Immature natural killer cell (primary cell): ENCODE data around the gene ARHGEF12. TPM values are rescaled to one million over a fixed set of nuclear protein-coding genes. Genes with fewer than 3 reads are reported as not detected.

ENCODE experiments used
- DNase-seq, 3 donors: peaks; one replicate each; pipeline ENCODE4 v3.0.0; 2022; ENCODE audit warnings: mixed read lengths in 1 of 3
- H3K27ac Mint-ChIP-seq, 6 donors: one replicate each; pipeline ENCODE4 v1.8.0; 2020; ENCODE audit warnings: mixed read lengths in 6 of 6, mild to moderate bottlenecking in 5 of 6, inconsistent platforms in 4 of 6, moderate library complexity in 3 of 6
- H3K27me3 Mint-ChIP-seq, 3 donors: one replicate each; pipeline ENCODE4 v1.8.0; 2020 to 2021; ENCODE audit warnings: low read depth in 3 of 3, mild to moderate bottlenecking in 3 of 3, mixed read lengths in 3 of 3, moderate library complexity in 3 of 3, inconsistent platforms in 1 of 3
- H3K36me3 Mint-ChIP-seq, 3 donors: one replicate each; pipeline ENCODE4 v1.8.0; 2020; ENCODE audit warnings: mixed read lengths in 3 of 3, inconsistent platforms in 2 of 3, mild to moderate bottlenecking in 2 of 3
- H3K4me1 Mint-ChIP-seq, 2 donors: one replicate each; pipeline ENCODE4 v1.8.0; 2020; ENCODE audit warnings: inconsistent platforms in 2 of 2, mild to moderate bottlenecking in 2 of 2, mixed read lengths in 2 of 2, moderate library complexity in 1 of 2
- H3K4me3 Mint-ChIP-seq, 5 donors: one replicate each; pipeline ENCODE4 v1.8.0; 2020; ENCODE audit warnings: mild to moderate bottlenecking in 5 of 5, mixed read lengths in 5 of 5, inconsistent platforms in 3 of 5, moderate library complexity in 3 of 5
- H3K9me3 Mint-ChIP-seq, 6 donors: one replicate each; pipeline ENCODE4 v1.8.0; 2020; ENCODE audit warnings: mild to moderate bottlenecking in 6 of 6, mixed read lengths in 6 of 6, inconsistent platforms in 4 of 6, moderate library complexity in 3 of 6
- polyA plus RNA-seq, 3 donors: library from polyadenylated mRNA; unstranded; fragments of 300-500 nt; fragmentation: Illumina TruSeq; gene quantifications; one replicate each; pipeline ENCODE4 v1.2.3, GENCODE V29; 2021

The ARHGEF12 gene
- polyA plus RNA-seq, 3 donors from 2014 or later: 1.1 to 12.2 (median 6.7) TPM

- no peaks in the 10 kb centered on the region for H3K36me3 Mint-ChIP-seq
- peaks cover 0 to 17% (median 0%) of the 10 kb centered on the region in 3 donors for H3K27me3 Mint-ChIP-seq
- DNase-seq: no peak
- H3K27ac Mint-ChIP-seq: no peak overlapping the region
- H3K4me1 Mint-ChIP-seq: peaks cover 0 to 5% of the 10 kb centered on the region in 2 donors
- H3K4me3 Mint-ChIP-seq: no peak overlapping the region
- H3K9me3 Mint-ChIP-seq: no peaks in the 10 kb centered on the region
Observed at GRCh38 chr11:120520091-120520822, 184.0 kb downstream of the ARHGEF12 start.

- no peak for DNase-seq
- H3K4me1 Mint-ChIP-seq: peaks cover 0 to 4% of the 10 kb centered on the region in 2 donors
Observed at GRCh38 chr11:120521176-120521575, 185.0 kb downstream of the ARHGEF12 start.

GRCh38 chr11:120522021-120522420 is 185.8 kb downstream of the ARHGEF12 start:
- Mint-ChIP-seq H3K27ac (no peak overlapping the region), H3K4me1 (no peaks in the 10 kb centered on the region), H3K36me3 (no peaks in the 10 kb centered on the region), H3K27me3 (peaks cover 0 to 7% (median 0%) of the 10 kb centered on the region in 3 donors), H3K4me3 (no peak overlapping the region), H3K9me3 (no peaks in the 10 kb centered on the region)
- no peak for DNase-seq

More at GRCh38 chr11:120521176-120521575, 185.0 kb downstream of the ARHGEF12 start:
- Mint-ChIP-seq H3K27ac (no peak overlapping the region), H3K9me3 (no peaks in the 10 kb centered on the region), H3K4me3 (no peak overlapping the region), H3K27me3 (peaks cover 0 to 11% (median 0%) of the 10 kb centered on the region in 3 donors), H3K36me3 (no peaks in the 10 kb centered on the region)

GRCh38 chr11:120522736-120523135 is 186.5 kb downstream of the ARHGEF12 start:
- peak overlapping the region in 1 of 6 donors; percentile 45 for H3K27ac Mint-ChIP-seq
- H3K9me3 Mint-ChIP-seq: no peaks in the 10 kb centered on the region
- H3K4me3 Mint-ChIP-seq: no peak overlapping the region
- no peaks in the 10 kb centered on the region for H3K36me3 Mint-ChIP-seq
- H3K4me1 Mint-ChIP-seq: no peaks in the 10 kb centered on the region
- no peak for DNase-seq
- peaks cover 0 to 3% (median 0%) of the 10 kb centered on the region in 3 donors for H3K27me3 Mint-ChIP-seq

GRCh38 chr11:120523196-120523595 is 187.0 kb downstream of the ARHGEF12 start:
- H3K4me3 Mint-ChIP-seq: no peak overlapping the region
- H3K36me3 Mint-ChIP-seq: no peaks in the 10 kb centered on the region
- no peaks in the 10 kb centered on the region for H3K9me3 Mint-ChIP-seq
- peak overlapping the region in 1 of 6 donors; percentile 45 for H3K27ac Mint-ChIP-seq
- DNase-seq: no peak
- H3K27me3 Mint-ChIP-seq: peaks cover 0 to 3% (median 0%) of the 10 kb centered on the region in 3 donors
- H3K4me1 Mint-ChIP-seq: no peaks in the 10 kb centered on the region

GRCh38 chr11:120524536-120525085 is 188.4 kb downstream of the ARHGEF12 start:
- Mint-ChIP-seq H3K4me3 (no peak overlapping the region), H3K4me1 (no peaks in the 10 kb centered on the region), H3K9me3 (no peaks in the 10 kb centered on the region), H3K36me3 (no peaks in the 10 kb centered on the region), H3K27me3 (peaks cover 1 to 3% (median 2%) of the 10 kb centered on the region in 3 donors), H3K27ac (no peak overlapping the region)
- no peak for DNase-seq

- H3K4me1 Mint-ChIP-seq: no peaks in the 10 kb centered on the region
- H3K27me3 Mint-ChIP-seq: peaks cover 2 to 4% (median 3%) of the 10 kb centered on the region in 3 donors
- no peak overlapping the region for H3K4me3 Mint-ChIP-seq
- no peaks in the 10 kb centered on the region for H3K36me3 Mint-ChIP-seq
- H3K9me3 Mint-ChIP-seq: no peaks in the 10 kb centered on the region
- no peak overlapping the region for H3K27ac Mint-ChIP-seq
- no peak for DNase-seq
Observed at GRCh38 chr11:120525261-120526171, 189.3 kb downstream of the ARHGEF12 start.

- no peaks in the 10 kb centered on the region for H3K9me3 Mint-ChIP-seq
- no peaks in the 10 kb centered on the region for H3K4me1 Mint-ChIP-seq
- H3K4me3 Mint-ChIP-seq: no peak overlapping the region
- H3K27ac Mint-ChIP-seq: no peak overlapping the region
- H3K27me3 Mint-ChIP-seq: peaks cover 2 to 4% (median 3%) of the 10 kb centered on the region in 3 donors
- H3K36me3 Mint-ChIP-seq: no peaks in the 10 kb centered on the region
- DNase-seq: no peak
Observed at GRCh38 chr11:120526241-120526640, 190.0 kb downstream of the ARHGEF12 start.

- Mint-ChIP-seq H3K36me3 (no peaks in the 10 kb centered on the region), H3K27ac (no peak overlapping the region), H3K27me3 (peaks cover 2 to 7% (median 4%) of the 10 kb centered on the region in 3 donors), H3K9me3 (no peaks in the 10 kb centered on the region), H3K4me3 (no peak overlapping the region), H3K4me1 (no peaks in the 10 kb centered on the region)
- DNase-seq: no peak
Observed at GRCh38 chr11:120527111-120527761, 191.0 kb downstream of the ARHGEF12 start.

GRCh38 chr11:120528749-120529148 is 192.5 kb downstream of the ARHGEF12 start:
- DNase-seq: no peak
- Mint-ChIP-seq H3K27me3 (peaks cover 4 to 6% (median 4%) of the 10 kb centered on the region in 3 donors), H3K27ac (no peak overlapping the region), H3K4me3 (no peak overlapping the region), H3K36me3 (no peaks in the 10 kb centered on the region), H3K9me3 (no peaks in the 10 kb centered on the region), H3K4me1 (peaks cover 0 to 3% of the 10 kb centered on the region in 2 donors)

GRCh38 chr11:120529214-120529613 is 193.0 kb downstream of the ARHGEF12 start:
- no peaks in the 10 kb centered on the region for H3K9me3 Mint-ChIP-seq
- no peak overlapping the region for H3K4me3 Mint-ChIP-seq
- H3K4me1 Mint-ChIP-seq: peaks cover 0 to 3% of the 10 kb centered on the region in 2 donors
- H3K27ac Mint-ChIP-seq: no peak overlapping the region
- no peaks in the 10 kb centered on the region for H3K36me3 Mint-ChIP-seq
- no peak for DNase-seq
- H3K27me3 Mint-ChIP-seq: peaks cover 4 to 8% (median 5%) of the 10 kb centered on the region in 3 donors

- Mint-ChIP-seq H3K36me3 (no peaks in the 10 kb centered on the region), H3K27me3 (peaks cover 5 to 8% (median 5%) of the 10 kb centered on the region in 3 donors), H3K27ac (no peak overlapping the region), H3K4me3 (no peak overlapping the region), H3K4me1 (peaks cover 0 to 3% of the 10 kb centered on the region in 2 donors), H3K9me3 (no peaks in the 10 kb centered on the region)
- DNase-seq: no peak
Observed at GRCh38 chr11:120529911-120530310, 193.7 kb downstream of the ARHGEF12 start.

- Mint-ChIP-seq H3K4me3 (no peak overlapping the region), H3K9me3 (no peaks in the 10 kb centered on the region), H3K4me1 (peaks cover 0 to 3% of the 10 kb centered on the region in 2 donors), H3K27ac (no peak overlapping the region), H3K27me3 (peaks cover 5 to 8% (median 5%) of the 10 kb centered on the region in 3 donors), H3K36me3 (no peaks in the 10 kb centered on the region)
- DNase-seq: no peak
Observed at GRCh38 chr11:120532082-120532831, 196.0 kb downstream of the ARHGEF12 start.
